Measurements from ENCODE around the gene CHAC1.

CHAC1 gene

GRCh38 chr15:40914013-40914412 is 39.3 kb upstream of the CHAC1 start:
- Histone ChIP-seq H3K79me2 (ENCODE audit: control insufficient read depth, insufficient read depth, low read length, unreplicated experiment) (no peaks in the 10 kb centered on the region), H3K36me3 (ENCODE audit: insufficient read depth, low read length) (no peaks in the 10 kb centered on the region), H3K27me3 (ENCODE audit: insufficient read depth, low read length) (no peaks in the 10 kb centered on the region), H3K4me3 (ENCODE audit: low read depth, low read length) (no peak overlapping the region), H3K27ac (ENCODE audit: low read depth, low read length) (no peak overlapping the region), H2AFZ (ENCODE audit: low read length, unreplicated experiment) (no peak overlapping the region), H3K4me1 (ENCODE audit: control insufficient read depth, insufficient read depth, low read length, unreplicated experiment) (peaks cover 12% of the 10 kb centered on the region)

- H3K4me1 ChIP-seq (ENCODE audit: control insufficient read depth, insufficient read depth, low read length, unreplicated experiment), result peaks cover 11% of the 10 kb centered on the region
- no peaks in the 10 kb centered on the region for H3K27me3 ChIP-seq (ENCODE audit: insufficient read depth, low read length)
- H3K4me3 ChIP-seq (ENCODE audit: low read depth, low read length), result no peak overlapping the region
- no peaks in the 10 kb centered on the region for H3K36me3 ChIP-seq (ENCODE audit: insufficient read depth, low read length)
- H3K79me2 ChIP-seq (ENCODE audit: control insufficient read depth, insufficient read depth, low read length, unreplicated experiment), result no peaks in the 10 kb centered on the region
- H3K27ac ChIP-seq (ENCODE audit: low read depth, low read length), result no peak overlapping the region
- no peak overlapping the region for H2AFZ ChIP-seq (ENCODE audit: low read length, unreplicated experiment)
Observed at GRCh38 chr15:40914486-40914885, 38.8 kb upstream of the CHAC1 start.

GRCh38 chr15:40915116-40915661 is 38.1 kb upstream of the CHAC1 start:
- no peak overlapping the region for H3K27ac ChIP-seq (ENCODE audit: low read depth, low read length)
- no peak overlapping the region for H2AFZ ChIP-seq (ENCODE audit: low read length, unreplicated experiment)
- H3K36me3 ChIP-seq (ENCODE audit: insufficient read depth, low read length), result no peaks in the 10 kb centered on the region
- H3K4me3 ChIP-seq (ENCODE audit: low read depth, low read length), result no peak overlapping the region
- no peaks in the 10 kb centered on the region for H3K79me2 ChIP-seq (ENCODE audit: control insufficient read depth, insufficient read depth, low read length, unreplicated experiment)
- H3K27me3 ChIP-seq (ENCODE audit: insufficient read depth, low read length), result no peaks in the 10 kb centered on the region
- peaks cover 5% of the 10 kb centered on the region for H3K4me1 ChIP-seq (ENCODE audit: control insufficient read depth, insufficient read depth, low read length, unreplicated experiment)

- Histone ChIP-seq H3K79me2 (ENCODE audit: control insufficient read depth, insufficient read depth, low read length, unreplicated experiment) (no peaks in the 10 kb centered on the region), H3K27ac (ENCODE audit: low read depth, low read length) (no peak overlapping the region), H3K27me3 (ENCODE audit: insufficient read depth, low read length) (no peaks in the 10 kb centered on the region), H3K4me3 (ENCODE audit: low read depth, low read length) (no peak overlapping the region), H2AFZ (ENCODE audit: low read length, unreplicated experiment) (no peak overlapping the region), H3K4me1 (ENCODE audit: control insufficient read depth, insufficient read depth, low read length, unreplicated experiment) (no peaks in the 10 kb centered on the region), H3K36me3 (ENCODE audit: insufficient read depth, low read length) (no peaks in the 10 kb centered on the region)
Observed at GRCh38 chr15:40915679-40916078, 37.6 kb upstream of the CHAC1 start.

GRCh38 chr15:40917585-40917984 is 35.7 kb upstream of the CHAC1 start:
- H3K4me1 ChIP-seq (ENCODE audit: control insufficient read depth, insufficient read depth, low read length, unreplicated experiment), result no peaks in the 10 kb centered on the region
- no peaks in the 10 kb centered on the region for H3K36me3 ChIP-seq (ENCODE audit: insufficient read depth, low read length)
- no peaks in the 10 kb centered on the region for H3K27me3 ChIP-seq (ENCODE audit: insufficient read depth, low read length)
- H3K4me3 ChIP-seq (ENCODE audit: low read depth, low read length), result no peak overlapping the region
- H3K79me2 ChIP-seq (ENCODE audit: control insufficient read depth, insufficient read depth, low read length, unreplicated experiment), result no peaks in the 10 kb centered on the region
- no peak overlapping the region for H3K27ac ChIP-seq (ENCODE audit: low read depth, low read length)
- no peak overlapping the region for H2AFZ ChIP-seq (ENCODE audit: low read length, unreplicated experiment)

- H3K4me1 ChIP-seq (ENCODE audit: control insufficient read depth, insufficient read depth, low read length, unreplicated experiment), result no peaks in the 10 kb centered on the region
- no peak overlapping the region for H3K4me3 ChIP-seq (ENCODE audit: low read depth, low read length)
- no peaks in the 10 kb centered on the region for H3K27me3 ChIP-seq (ENCODE audit: insufficient read depth, low read length)
- H3K36me3 ChIP-seq (ENCODE audit: insufficient read depth, low read length), result no peaks in the 10 kb centered on the region
- no peak overlapping the region for H3K27ac ChIP-seq (ENCODE audit: low read depth, low read length)
- no peaks in the 10 kb centered on the region for H3K79me2 ChIP-seq (ENCODE audit: control insufficient read depth, insufficient read depth, low read length, unreplicated experiment)
- no peak overlapping the region for H2AFZ ChIP-seq (ENCODE audit: low read length, unreplicated experiment)
Observed at GRCh38 chr15:40918146-40918798, 35.0 kb upstream of the CHAC1 start.

GRCh38 chr15:40918799-40919392 is 34.4 kb upstream of the CHAC1 start:
- H3K27me3 ChIP-seq (ENCODE audit: insufficient read depth, low read length), result no peaks in the 10 kb centered on the region
- H3K36me3 ChIP-seq (ENCODE audit: insufficient read depth, low read length), result no peaks in the 10 kb centered on the region
- no peaks in the 10 kb centered on the region for H3K4me1 ChIP-seq (ENCODE audit: control insufficient read depth, insufficient read depth, low read length, unreplicated experiment)
- no peaks in the 10 kb centered on the region for H3K79me2 ChIP-seq (ENCODE audit: control insufficient read depth, insufficient read depth, low read length, unreplicated experiment)
- H3K27ac ChIP-seq (ENCODE audit: low read depth, low read length), result no peak overlapping the region
- H3K4me3 ChIP-seq (ENCODE audit: low read depth, low read length), result no peak overlapping the region
- H2AFZ ChIP-seq (ENCODE audit: low read length, unreplicated experiment), result no peak overlapping the region

- peaks cover 14% of the 10 kb centered on the region for H3K27me3 ChIP-seq (ENCODE audit: insufficient read depth, low read length)
- no peaks in the 10 kb centered on the region for H3K36me3 ChIP-seq (ENCODE audit: insufficient read depth, low read length)
- H3K27ac ChIP-seq (ENCODE audit: low read depth, low read length), result no peak overlapping the region
- H3K4me1 ChIP-seq (ENCODE audit: control insufficient read depth, insufficient read depth, low read length, unreplicated experiment), result no peaks in the 10 kb centered on the region
- no peaks in the 10 kb centered on the region for H3K79me2 ChIP-seq (ENCODE audit: control insufficient read depth, insufficient read depth, low read length, unreplicated experiment)
- no peak overlapping the region for H2AFZ ChIP-seq (ENCODE audit: low read length, unreplicated experiment)
- no peak overlapping the region for H3K4me3 ChIP-seq (ENCODE audit: low read depth, low read length)
Observed at GRCh38 chr15:40921949-40922607, 31.2 kb upstream of the CHAC1 start.

GRCh38 chr15:40922608-40923005 is 30.7 kb upstream of the CHAC1 start:
- no peaks in the 10 kb centered on the region for H3K79me2 ChIP-seq (ENCODE audit: control insufficient read depth, insufficient read depth, low read length, unreplicated experiment)
- H3K4me3 ChIP-seq (ENCODE audit: low read depth, low read length), result no peak overlapping the region
- H3K4me1 ChIP-seq (ENCODE audit: control insufficient read depth, insufficient read depth, low read length, unreplicated experiment), result no peaks in the 10 kb centered on the region
- H2AFZ ChIP-seq (ENCODE audit: low read length, unreplicated experiment), result no peak overlapping the region
- peaks cover 20% of the 10 kb centered on the region for H3K27me3 ChIP-seq (ENCODE audit: insufficient read depth, low read length)
- H3K36me3 ChIP-seq (ENCODE audit: insufficient read depth, low read length), result no peaks in the 10 kb centered on the region
- H3K27ac ChIP-seq (ENCODE audit: low read depth, low read length), result no peak overlapping the region

- H3K27ac ChIP-seq (ENCODE audit: low read depth, low read length), result no peak overlapping the region
- no peaks in the 10 kb centered on the region for H3K36me3 ChIP-seq (ENCODE audit: insufficient read depth, low read length)
- peaks cover 4% of the 10 kb centered on the region for H3K4me1 ChIP-seq (ENCODE audit: control insufficient read depth, insufficient read depth, low read length, unreplicated experiment)
- H3K79me2 ChIP-seq (ENCODE audit: control insufficient read depth, insufficient read depth, low read length, unreplicated experiment), result no peaks in the 10 kb centered on the region
- H3K4me3 ChIP-seq (ENCODE audit: low read depth, low read length), result no peak overlapping the region
- H2AFZ ChIP-seq (ENCODE audit: low read length, unreplicated experiment), result no peak overlapping the region
- peaks cover 29% of the 10 kb centered on the region for H3K27me3 ChIP-seq (ENCODE audit: insufficient read depth, low read length)
Observed at GRCh38 chr15:40923551-40923950, 29.7 kb upstream of the CHAC1 start.

- H3K36me3 ChIP-seq (ENCODE audit: insufficient read depth, low read length), result no peaks in the 10 kb centered on the region
- no peaks in the 10 kb centered on the region for H3K79me2 ChIP-seq (ENCODE audit: control insufficient read depth, insufficient read depth, low read length, unreplicated experiment)
- no peak overlapping the region for H3K4me3 ChIP-seq (ENCODE audit: low read depth, low read length)
- H3K4me1 ChIP-seq (ENCODE audit: control insufficient read depth, insufficient read depth, low read length, unreplicated experiment), result peaks cover 11% of the 10 kb centered on the region
- no peak overlapping the region for H2AFZ ChIP-seq (ENCODE audit: low read length, unreplicated experiment)
- no peak overlapping the region for H3K27ac ChIP-seq (ENCODE audit: low read depth, low read length)
- H3K27me3 ChIP-seq (ENCODE audit: insufficient read depth, low read length), result peaks cover 48% of the 10 kb centered on the region
Observed at GRCh38 chr15:40925495-40925862, 27.8 kb upstream of the CHAC1 start.
